ENCODE data around the gene EIF4E1B. TPM values are rescaled to one million over a fixed set of nuclear protein-coding genes. Genes with fewer than 3 reads are reported as not detected.
"Not testable (repeated sequence)": the region's sequence is repeated elsewhere in the genome, so short reads cannot be mapped to it uniquely, and the experiment has no call there.

The EIF4E1B gene
- total RNA-seq, 1 experiment from 2014 or later: not detected

GRCh38 chr5:176599749-176600430 lies 30.6 kb upstream of the EIF4E1B start:
- in situ Hi-C loops (cut with HindIII; ENCODE audit: low pct_unique_long_range_greater_than_20kb, low sequenced_read_pairs): not testable (repeated sequence)

GRCh38 chr5:176601901-176602482 lies 28.5 kb upstream of the EIF4E1B start:
- in situ Hi-C loops (cut with HindIII; ENCODE audit: low pct_unique_long_range_greater_than_20kb, low sequenced_read_pairs): no loop called here
- no peak for DNase-seq (ENCODE audit: low read depth, low spot score)

More at GRCh38 chr5:176599749-176600430, 30.6 kb upstream of the EIF4E1B start:
- not testable (repeated sequence) for DNase-seq (ENCODE audit: low read depth, low spot score)

DNA sequence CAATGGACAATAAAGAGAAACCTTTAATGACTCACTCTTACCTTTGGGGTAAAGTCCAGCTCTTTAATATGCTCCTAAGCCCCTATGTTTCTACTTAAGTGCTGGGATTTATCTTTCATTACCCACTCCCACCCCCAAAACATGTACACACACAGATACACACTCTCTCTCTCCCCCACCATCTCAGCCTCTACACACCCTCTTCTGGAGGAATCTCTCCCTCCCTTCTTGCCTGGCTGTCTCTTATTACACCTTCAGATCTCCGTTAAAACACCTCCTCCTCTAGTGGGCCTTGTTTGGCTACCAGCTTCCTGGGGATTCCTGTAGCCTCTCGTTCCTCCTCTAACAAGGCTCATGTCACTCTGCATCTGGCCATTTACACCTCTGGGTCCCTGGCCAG lies 27.4 kb upstream of the EIF4E1B start:
- in situ Hi-C loops (cut with HindIII; ENCODE audit: low pct_unique_long_range_greater_than_20kb, low sequenced_read_pairs): no loop called here
- DNase-seq (ENCODE audit: low read depth, low spot score): no peak

GRCh38 chr5:176606032-176606431 lies 24.4 kb upstream of the EIF4E1B start:
- no peak for DNase-seq (ENCODE audit: low read depth, low spot score)
- in situ Hi-C loops (cut with HindIII; ENCODE audit: low pct_unique_long_range_greater_than_20kb, low sequenced_read_pairs): no loop called here

GRCh38 chr5:176606875-176607274 lies 23.6 kb upstream of the EIF4E1B start:
- DNase-seq (ENCODE audit: low read depth, low spot score): no peak
- in situ Hi-C loops (cut with HindIII; ENCODE audit: low pct_unique_long_range_greater_than_20kb, low sequenced_read_pairs): no loop called here

GRCh38 chr5:176608142-176608705 lies 22.3 kb upstream of the EIF4E1B start:
- in situ Hi-C loops (cut with HindIII; ENCODE audit: low pct_unique_long_range_greater_than_20kb, low sequenced_read_pairs): no loop called here
- DNase-seq (ENCODE audit: low read depth, low spot score): no peak

DNA sequence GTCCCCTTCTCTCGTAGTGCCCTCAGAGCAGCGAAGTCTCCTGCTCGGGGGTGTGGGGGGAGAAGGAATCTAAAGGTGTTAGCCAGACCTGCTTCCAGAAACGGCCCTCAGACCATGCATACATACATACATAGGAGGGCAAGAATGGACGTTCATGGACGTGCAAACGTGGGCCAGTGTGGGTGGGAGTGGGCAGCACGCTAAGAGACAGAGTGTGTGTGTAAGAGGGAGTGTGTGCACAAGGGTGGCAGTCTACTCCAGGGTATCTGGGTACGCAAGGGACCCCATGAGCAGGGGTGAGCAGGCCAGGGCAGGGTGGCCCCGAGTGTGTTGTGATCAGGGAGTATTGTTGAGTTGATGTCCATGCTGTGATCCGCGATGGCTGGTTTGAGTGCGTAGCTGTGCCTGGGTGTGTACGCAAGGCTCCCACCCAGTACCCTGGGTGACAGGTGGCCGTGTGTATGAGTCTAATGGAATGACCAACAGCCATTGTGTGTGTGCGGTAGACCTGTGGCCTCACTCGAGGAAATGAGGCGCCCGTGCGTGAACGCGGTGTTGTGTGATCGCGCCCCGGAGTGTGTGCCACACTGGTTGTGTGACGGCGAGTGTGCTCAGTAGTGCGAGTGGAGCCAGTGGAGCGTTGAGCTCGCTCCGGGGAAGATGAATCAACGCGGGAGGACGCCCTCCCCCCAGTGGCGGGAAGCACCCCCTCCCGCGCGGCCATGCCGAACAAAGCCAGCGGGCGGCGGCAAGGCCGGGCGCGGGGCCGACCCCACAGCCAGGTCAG lies 21.3 kb upstream of the EIF4E1B start:
- in situ Hi-C loops (cut with HindIII; ENCODE audit: low pct_unique_long_range_greater_than_20kb, low sequenced_read_pairs): no loop called here

DNA sequence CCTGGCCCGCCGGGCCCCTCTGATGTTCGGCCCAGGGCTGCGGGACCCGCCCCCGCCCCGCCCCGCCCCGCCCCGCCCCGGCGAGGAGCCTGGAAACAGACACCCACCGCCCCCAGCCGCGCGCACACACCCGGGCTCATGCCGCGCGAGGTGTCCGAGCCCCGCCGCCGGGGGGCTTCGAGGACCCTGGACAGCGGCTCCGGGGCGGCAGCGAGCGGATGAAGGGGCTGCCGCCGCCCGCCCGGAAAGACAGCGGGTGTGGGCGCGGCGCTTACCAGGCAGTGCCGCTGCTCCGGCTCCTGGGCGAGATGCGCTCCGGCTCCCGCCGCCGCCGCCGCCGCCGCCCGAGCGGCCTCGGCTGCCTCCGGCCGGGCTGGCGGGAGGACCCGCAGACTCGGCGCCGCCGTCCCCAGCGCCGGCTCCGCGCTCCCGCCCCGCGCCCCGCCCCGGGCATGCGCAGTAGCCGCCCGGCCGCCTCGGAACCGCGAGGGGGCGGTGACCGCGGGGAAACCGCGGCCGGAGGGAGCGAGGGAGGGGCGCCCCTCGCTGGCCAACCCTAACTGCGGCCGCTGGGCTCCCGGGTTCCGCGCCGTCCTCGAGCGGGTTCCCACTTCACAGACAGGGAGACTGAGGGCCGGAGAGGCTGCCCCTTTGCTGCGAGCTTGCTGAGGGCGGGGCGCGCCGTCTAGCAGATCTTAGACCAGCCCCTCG lies 20.6 kb upstream of the EIF4E1B start, which contains the start of gene GPRIN1:
GPRIN1 (minus strand) TSS at position 433 of the 711 bp plus-strand sequence. CDS start 10,322 bp downstream, outside the sequence.
- DNase-seq (ENCODE audit: low read depth, low spot score): peak; percentile 60
- in situ Hi-C loops (cut with HindIII; ENCODE audit: low pct_unique_long_range_greater_than_20kb, low sequenced_read_pairs): no loop called here

More for the DNA sequence above, 21.3 kb upstream of the EIF4E1B start:
- no peak for DNase-seq (ENCODE audit: low read depth, low spot score)

GRCh38 chr5:176610435-176610773 lies 20.1 kb upstream of the EIF4E1B start:
- DNase-seq (ENCODE audit: low read depth, low spot score): no peak
- in situ Hi-C loops (cut with HindIII; ENCODE audit: low pct_unique_long_range_greater_than_20kb, low sequenced_read_pairs): no loop called here

GRCh38 chr5:176611435-176611834 lies 19.0 kb upstream of the EIF4E1B start:
- in situ Hi-C loops (cut with HindIII; ENCODE audit: low pct_unique_long_range_greater_than_20kb, low sequenced_read_pairs): no loop called here
- DNase-seq (ENCODE audit: low read depth, low spot score): peak; percentile 45

DNA sequence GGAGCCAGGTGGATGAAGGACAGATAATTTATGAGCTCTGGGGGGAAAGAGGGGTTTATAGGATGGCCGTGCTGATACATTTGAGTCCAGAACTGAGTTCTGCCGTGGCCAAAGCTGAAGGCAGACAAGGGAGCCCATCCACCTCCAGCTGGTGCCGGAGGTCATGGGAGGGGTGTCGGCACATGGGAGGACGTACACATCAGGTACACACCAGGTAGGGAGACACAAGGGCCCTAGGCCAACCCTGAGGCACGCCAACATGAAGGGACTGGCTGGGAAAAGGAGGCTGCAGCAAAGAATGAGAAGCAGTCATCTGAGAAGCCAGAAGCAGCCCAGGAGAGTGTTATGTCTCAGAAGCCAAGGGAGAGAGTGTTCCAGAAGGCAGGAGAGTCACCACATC lies 18.5 kb upstream of the EIF4E1B start:
- in situ Hi-C loops (cut with HindIII; ENCODE audit: low pct_unique_long_range_greater_than_20kb, low sequenced_read_pairs): no loop called here
- DNase-seq (ENCODE audit: low read depth, low spot score): no peak

- DNase-seq (ENCODE audit: low read depth, low spot score): no peak
- in situ Hi-C loops (cut with HindIII; ENCODE audit: low pct_unique_long_range_greater_than_20kb, low sequenced_read_pairs): no loop called here
Measured at GRCh38 chr5:176612855-176613254, 17.6 kb upstream of the EIF4E1B start.

GRCh38 chr5:176614805-176615478 lies 15.5 kb upstream of the EIF4E1B start:
- in situ Hi-C loops (cut with HindIII; ENCODE audit: low pct_unique_long_range_greater_than_20kb, low sequenced_read_pairs): no loop called here
- no peak for DNase-seq (ENCODE audit: low read depth, low spot score)

DNA sequence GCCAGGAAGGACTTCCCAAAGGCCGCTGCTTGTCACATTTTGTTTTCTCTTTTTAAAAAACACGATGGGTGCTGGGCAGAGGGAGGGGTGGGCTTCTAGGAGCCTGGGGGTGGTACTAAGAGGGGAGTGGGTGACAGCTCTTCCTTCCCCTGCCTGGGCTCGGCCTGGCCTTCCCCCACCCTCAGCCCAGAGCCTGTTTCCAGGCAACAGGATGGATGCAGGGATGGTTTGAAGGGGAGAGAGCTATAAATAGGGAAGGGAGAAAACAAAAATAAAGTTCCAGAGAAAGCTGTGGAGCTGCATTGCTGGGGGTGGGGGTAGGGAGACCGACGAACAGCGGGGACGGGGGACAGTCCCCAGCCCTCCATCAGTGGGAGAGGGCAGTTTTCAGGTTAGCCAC lies 14.0 kb upstream of the EIF4E1B start:
- in situ Hi-C loops (cut with HindIII; ENCODE audit: low pct_unique_long_range_greater_than_20kb, low sequenced_read_pairs): no loop called here
- DNase-seq (ENCODE audit: low read depth, low spot score): no peak

DNA sequence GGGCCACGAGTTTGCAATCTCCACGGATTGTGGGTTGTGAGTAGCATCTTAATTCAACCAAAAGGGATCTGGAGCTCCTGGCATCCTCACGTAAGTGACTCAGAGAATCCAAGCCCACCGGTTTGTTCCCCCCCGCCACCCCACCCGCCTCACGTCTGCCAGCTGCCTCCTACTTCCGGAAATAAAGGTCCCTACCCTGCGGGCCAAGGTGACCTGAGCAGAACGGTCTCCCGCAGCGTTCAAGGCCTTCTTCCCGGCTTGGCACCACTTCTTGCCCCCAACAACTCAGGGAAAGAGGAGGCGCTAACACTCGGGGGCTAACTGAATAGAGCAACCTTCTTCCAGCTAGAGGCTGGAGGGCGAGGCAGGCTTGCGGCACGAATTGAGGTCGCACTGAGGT lies 11.7 kb upstream of the EIF4E1B start:
- in situ Hi-C loops (cut with HindIII; ENCODE audit: low pct_unique_long_range_greater_than_20kb, low sequenced_read_pairs): no loop called here

DNA sequence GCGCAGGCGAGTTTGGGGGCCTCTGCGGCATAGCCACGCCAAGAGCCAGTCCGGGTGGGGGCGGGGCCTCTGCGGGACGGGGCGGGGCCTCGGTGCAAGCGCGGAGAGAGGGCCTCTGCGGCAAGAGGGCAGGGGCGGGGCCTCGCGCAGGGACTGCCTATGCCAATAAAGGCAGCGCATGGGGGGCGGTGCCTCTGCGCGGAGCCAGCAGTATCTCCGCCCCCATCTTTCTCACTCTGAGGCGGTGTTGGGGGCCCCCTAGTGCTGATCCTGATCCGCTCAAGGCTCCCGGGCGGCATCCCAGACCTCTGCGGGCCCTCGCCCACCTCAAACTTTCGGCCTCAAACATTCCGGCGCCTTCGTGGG lies 11.3 kb upstream of the EIF4E1B start:
- in situ Hi-C loops (cut with HindIII; ENCODE audit: low pct_unique_long_range_greater_than_20kb, low sequenced_read_pairs): no loop called here
- peak; percentile 28 for DNase-seq (ENCODE audit: low read depth, low spot score)

More for the DNA sequence above, 11.7 kb upstream of the EIF4E1B start:
- no peak for DNase-seq (ENCODE audit: low read depth, low spot score)

GRCh38 chr5:176619569-176620332 lies 10.7 kb upstream of the EIF4E1B start:
- in situ Hi-C loops (cut with HindIII; ENCODE audit: low pct_unique_long_range_greater_than_20kb, low sequenced_read_pairs): no loop called here
- no peak for DNase-seq (ENCODE audit: low read depth, low spot score)

Measured in SK-MEL-5 (cell line).